NCI-H2107 treated with DMSO at 0.1 percent for 48 hours (cell line): Measurements from ENCODE around the gene LGALS13.
A peak's percentile ranks its signal among the peaks of the same experiment; 100 is the strongest.

Experiments
- DNase-seq: peaks from one replicate; lab custom pipeline; 2025; ENCODE audit not compliant: unreplicated experiment; lab: John Stamatoyannopoulos, UW

LGALS13 gene

GRCh38 chr19:39602224-39602623 is at the start of gene LGALS13:
TSS of gene LGALS13 (plus strand) at chr19:39602524. CDS start at chr19:39602569, 45 bp downstream.
- DNase-seq = no peak

GRCh38 chr19:39553082-39553652 is 49.2 kb upstream of the LGALS13 start:
- DNase-seq = no peak

- DNase-seq = no peak
Observed at GRCh38 chr19:39554701-39555311, 47.5 kb upstream of the LGALS13 start.

GRCh38 chr19:39555883-39556282 is 46.4 kb upstream of the LGALS13 start:
- DNase-seq = no peak

- peak; percentile 78 for DNase-seq
Observed at GRCh38 chr19:39557811-39558623, 44.3 kb upstream of the LGALS13 start.

GRCh38 chr19:39558624-39559117 is 43.7 kb upstream of the LGALS13 start:
- peak; percentile 78 for DNase-seq

GRCh38 chr19:39563408-39563807 is 38.9 kb upstream of the LGALS13 start:
- DNase-seq = no peak

GRCh38 chr19:39566064-39566463 is 36.3 kb upstream of the LGALS13 start:
- no peak for DNase-seq

GRCh38 chr19:39568604-39569003 is 33.7 kb upstream of the LGALS13 start:
- DNase-seq = no peak

- no peak for DNase-seq
Observed at GRCh38 chr19:39582442-39582841, 19.9 kb upstream of the LGALS13 start.

- DNase-seq = no peak
Observed at GRCh38 chr19:39582891-39583625, 19.3 kb upstream of the LGALS13 start.

- no peak for DNase-seq
Observed at GRCh38 chr19:39587496-39587895, 14.8 kb upstream of the LGALS13 start.

- no peak for DNase-seq
Observed at GRCh38 chr19:39588066-39588465, 14.3 kb upstream of the LGALS13 start.

GRCh38 chr19:39590265-39590664 is 12.1 kb upstream of the LGALS13 start:
- no peak for DNase-seq

GRCh38 chr19:39592381-39592780 is 9.9 kb upstream of the LGALS13 start:
- DNase-seq = no peak

- DNase-seq = no peak
Observed at GRCh38 chr19:39595950-39596349, 6.4 kb upstream of the LGALS13 start.

- no peak for DNase-seq
Observed at GRCh38 chr19:39596911-39597310, 5.4 kb upstream of the LGALS13 start.

GRCh38 chr19:39599116-39599515 is 3.2 kb upstream of the LGALS13 start:
- no peak for DNase-seq

- no peak for DNase-seq
Observed at GRCh38 chr19:39603825-39604224, 1.5 kb downstream of the LGALS13 start.

- DNase-seq = no peak
Observed at GRCh38 chr19:39607021-39607420, 4.7 kb downstream of the LGALS13 start.

- DNase-seq = no peak
Observed at GRCh38 chr19:39607561-39607960, 5.2 kb downstream of the LGALS13 start.
